HPDE6-E6E7 (cell line): Measurements from ENCODE around the gene FARP1.

Experiments used
- DNase-seq: peaks from one replicate; pipeline ENCODE4 v3.0.0; 2011; ENCODE audit warnings: missing footprints; ENCODE audit errors: extremely low spot score

FARP1 gene

GRCh38 chr13:98284679-98285078 lies 141.8 kb downstream of the FARP1 start:
- DNase-seq: no peak

- no peak for DNase-seq
Observed at GRCh38 chr13:98285317-98285716, 142.4 kb downstream of the FARP1 start.

GRCh38 chr13:98285852-98286594 lies 143.1 kb downstream of the FARP1 start:
- DNase-seq: no peak

GRCh38 chr13:98286799-98287198 lies 143.9 kb downstream of the FARP1 start:
- DNase-seq: no peak

- DNase-seq: no peak
Observed at GRCh38 chr13:98288211-98288610, 145.3 kb downstream of the FARP1 start.

GRCh38 chr13:98289339-98289945 lies 146.5 kb downstream of the FARP1 start:
- DNase-seq: no peak

GRCh38 chr13:98290261-98290660 lies 147.4 kb downstream of the FARP1 start:
- DNase-seq: no peak

GRCh38 chr13:98291658-98292057 lies 148.8 kb downstream of the FARP1 start:
- DNase-seq: no peak

GRCh38 chr13:98293103-98293502 lies 150.2 kb downstream of the FARP1 start:
- DNase-seq: no peak

- no peak for DNase-seq
Observed at GRCh38 chr13:98293570-98294142, 150.8 kb downstream of the FARP1 start.

GRCh38 chr13:98295371-98295770 lies 152.5 kb downstream of the FARP1 start:
- DNase-seq: no peak

GRCh38 chr13:98297051-98297450 lies 154.2 kb downstream of the FARP1 start:
- DNase-seq: no peak

- no peak for DNase-seq
Observed at GRCh38 chr13:98297745-98298144, 154.9 kb downstream of the FARP1 start.

- no peak for DNase-seq
Observed at GRCh38 chr13:98298599-98298998, 155.7 kb downstream of the FARP1 start.

- no peak for DNase-seq
Observed at GRCh38 chr13:98299235-98299965, 156.5 kb downstream of the FARP1 start.

- DNase-seq: no peak
Observed at GRCh38 chr13:98299966-98300350, 157.1 kb downstream of the FARP1 start.

GRCh38 chr13:98300956-98301641 lies 158.2 kb downstream of the FARP1 start:
- DNase-seq: no peak

GRCh38 chr13:98301721-98302120 lies 158.8 kb downstream of the FARP1 start:
- no peak for DNase-seq

- no peak for DNase-seq
Observed at GRCh38 chr13:98303858-98304257, 161.0 kb downstream of the FARP1 start.

- no peak for DNase-seq
Observed at GRCh38 chr13:98305670-98306069, 162.8 kb downstream of the FARP1 start.

GRCh38 chr13:98307463-98308085 lies 164.7 kb downstream of the FARP1 start:
- no peak for DNase-seq
